HG02642 (cell line): ENCODE measurements around the gene MACROD2.
"Not testable (repeated sequence)": the region's sequence is repeated elsewhere in the genome, so short reads cannot be mapped to it uniquely, and the experiment has no call there.

Source experiments
- ATAC-seq: cut with Tn5 transposase; IDR thresholded peaks from one replicate; pipeline ENCODE4 v1.9.1; 2021; ENCODE audit warnings: mild to moderate bottlenecking; ENCODE audit not compliant: unreplicated experiment, poor library complexity

The MACROD2 gene

DNA sequence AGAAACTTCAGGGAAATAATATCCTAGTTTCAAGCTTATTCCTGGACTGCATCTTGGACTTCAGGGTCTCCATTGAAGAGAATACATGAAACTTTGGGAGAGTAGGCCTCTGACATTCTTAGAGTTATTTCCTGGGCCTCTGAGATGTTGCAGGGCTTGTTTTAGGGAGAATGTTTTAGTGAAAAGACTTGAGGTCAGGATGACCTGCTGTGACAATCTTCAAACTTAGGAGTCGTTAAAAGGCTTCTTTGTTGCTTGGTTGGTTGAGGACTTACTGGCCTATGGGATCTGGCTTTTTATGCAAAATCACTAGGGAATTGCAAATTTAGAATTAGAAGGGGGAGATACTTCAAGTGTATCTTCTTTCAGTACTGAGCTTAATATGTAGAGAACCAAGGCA is 955.3 kb downstream of the MACROD2 start:
- ATAC-seq, result no peak

DNA sequence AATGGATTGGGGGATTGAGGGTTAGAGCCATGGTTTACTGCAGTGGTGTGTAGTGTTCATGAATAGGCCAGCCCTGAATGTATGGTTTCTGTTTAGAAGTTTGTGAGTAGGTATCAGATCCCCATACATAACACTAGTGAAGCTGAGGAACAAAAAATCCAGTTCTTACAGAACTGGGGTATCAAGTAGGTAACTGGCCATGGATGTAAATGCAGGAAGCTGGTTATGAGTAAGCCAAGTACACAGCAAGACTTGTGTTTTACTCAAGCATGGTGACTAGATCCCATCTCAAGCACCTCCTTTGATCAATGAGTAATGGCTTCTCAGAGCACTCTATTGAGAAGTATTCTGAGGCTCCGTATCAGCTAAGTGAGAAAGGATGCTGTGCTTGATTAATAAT is 955.8 kb downstream of the MACROD2 start:
- ATAC-seq, result no peak

DNA sequence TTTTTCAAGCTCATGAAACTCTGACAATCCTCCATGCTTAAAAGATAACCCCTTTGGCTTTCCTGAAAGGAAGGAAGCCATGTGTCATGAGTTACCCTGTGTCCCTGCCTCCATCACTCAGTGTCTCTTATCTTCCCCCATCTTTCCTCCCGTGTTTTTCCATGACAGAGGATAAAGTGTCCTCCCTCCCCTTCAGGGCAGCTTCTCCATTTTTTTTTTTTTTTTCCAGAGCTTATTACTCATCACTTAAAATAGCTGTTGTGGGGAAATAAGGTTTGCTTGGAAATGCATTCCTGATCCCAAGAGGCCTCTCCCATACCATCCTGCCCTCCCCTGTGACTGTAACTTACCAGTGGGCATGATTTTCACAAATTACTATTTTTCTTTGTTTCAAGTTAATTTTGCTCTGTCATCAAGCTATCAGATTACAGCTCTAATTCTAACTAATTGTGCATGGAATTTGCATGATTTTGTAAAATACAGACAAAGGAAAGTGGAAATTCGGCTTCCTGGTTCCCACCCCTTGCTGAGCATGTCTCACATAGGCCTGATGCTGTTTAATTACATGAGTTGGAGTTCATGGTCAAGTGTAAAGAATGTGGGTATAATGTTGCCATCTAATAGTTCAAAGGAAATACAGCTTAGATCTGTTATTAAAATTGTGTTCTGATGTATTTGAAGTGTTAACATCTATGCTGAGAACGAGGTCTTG is 956.5 kb downstream of the MACROD2 start:
- no peak for ATAC-seq

- no peak for ATAC-seq
These were observed 958.4 kb downstream of the MACROD2 start for GRCh38 chr20:14953736-14954135.

DNA sequence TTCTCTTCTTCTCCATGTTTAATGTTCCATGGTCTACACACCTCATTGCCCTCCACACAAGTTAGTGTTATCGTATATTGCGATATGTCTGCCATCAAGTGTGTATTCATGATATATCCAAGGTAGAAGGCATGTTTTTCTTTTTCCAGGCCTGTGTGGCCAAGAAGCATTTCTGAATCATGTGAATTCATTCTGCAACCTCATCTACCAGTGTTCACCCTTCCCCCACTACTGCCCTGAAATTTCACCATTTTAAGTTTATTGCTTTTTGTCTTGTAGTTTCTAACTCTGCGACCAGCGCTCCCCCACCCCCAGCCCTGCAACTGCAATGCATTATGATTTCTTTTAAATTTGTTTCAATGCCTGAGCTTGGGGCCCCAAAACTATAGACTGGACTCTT is 960.1 kb downstream of the MACROD2 start:
- no peak for ATAC-seq

DNA sequence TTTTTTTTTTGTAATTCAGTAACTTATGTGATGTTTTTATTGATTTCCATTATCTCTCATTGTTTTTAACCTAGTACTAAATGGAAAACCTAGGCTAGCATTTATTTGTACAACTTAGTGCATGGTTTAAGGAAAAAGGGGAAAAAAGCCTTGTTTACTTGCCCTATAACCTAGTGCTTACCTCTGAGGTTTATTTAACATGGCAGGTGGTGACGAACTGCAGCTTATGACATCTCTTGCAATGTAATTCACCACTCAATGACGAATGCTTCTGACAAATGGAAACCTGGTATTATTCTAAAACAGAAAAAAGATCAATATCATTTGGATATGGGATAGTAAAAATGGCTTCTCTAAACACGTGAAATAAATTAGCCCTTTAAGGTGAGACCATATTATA is 960.7 kb downstream of the MACROD2 start:
- no peak for ATAC-seq

GRCh38 chr20:14956538-14956937 is 961.2 kb downstream of the MACROD2 start:
- ATAC-seq, result no peak

- ATAC-seq, result no peak
These were observed 962.1 kb downstream of the MACROD2 start for GRCh38 chr20:14957402-14957801.

DNA sequence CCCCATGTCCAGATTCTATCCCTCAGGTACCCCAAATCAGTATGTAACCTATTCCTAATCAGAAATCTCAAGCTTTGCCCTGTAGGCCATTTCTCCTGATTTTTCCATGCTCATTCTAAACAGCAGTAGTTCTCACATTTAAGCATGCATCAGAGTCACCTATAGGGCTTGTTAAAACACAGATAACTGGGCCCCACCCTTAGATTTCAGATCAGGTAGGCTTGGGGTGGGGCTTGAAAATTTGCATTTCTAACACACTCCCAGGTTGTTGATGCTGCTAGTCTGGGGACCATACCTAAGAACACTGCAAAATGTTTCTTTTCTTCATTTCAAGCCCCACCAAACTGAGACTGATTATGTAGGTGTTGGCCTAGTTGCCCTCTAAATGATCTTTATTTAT is 963.3 kb downstream of the MACROD2 start:
- ATAC-seq, result no peak

DNA sequence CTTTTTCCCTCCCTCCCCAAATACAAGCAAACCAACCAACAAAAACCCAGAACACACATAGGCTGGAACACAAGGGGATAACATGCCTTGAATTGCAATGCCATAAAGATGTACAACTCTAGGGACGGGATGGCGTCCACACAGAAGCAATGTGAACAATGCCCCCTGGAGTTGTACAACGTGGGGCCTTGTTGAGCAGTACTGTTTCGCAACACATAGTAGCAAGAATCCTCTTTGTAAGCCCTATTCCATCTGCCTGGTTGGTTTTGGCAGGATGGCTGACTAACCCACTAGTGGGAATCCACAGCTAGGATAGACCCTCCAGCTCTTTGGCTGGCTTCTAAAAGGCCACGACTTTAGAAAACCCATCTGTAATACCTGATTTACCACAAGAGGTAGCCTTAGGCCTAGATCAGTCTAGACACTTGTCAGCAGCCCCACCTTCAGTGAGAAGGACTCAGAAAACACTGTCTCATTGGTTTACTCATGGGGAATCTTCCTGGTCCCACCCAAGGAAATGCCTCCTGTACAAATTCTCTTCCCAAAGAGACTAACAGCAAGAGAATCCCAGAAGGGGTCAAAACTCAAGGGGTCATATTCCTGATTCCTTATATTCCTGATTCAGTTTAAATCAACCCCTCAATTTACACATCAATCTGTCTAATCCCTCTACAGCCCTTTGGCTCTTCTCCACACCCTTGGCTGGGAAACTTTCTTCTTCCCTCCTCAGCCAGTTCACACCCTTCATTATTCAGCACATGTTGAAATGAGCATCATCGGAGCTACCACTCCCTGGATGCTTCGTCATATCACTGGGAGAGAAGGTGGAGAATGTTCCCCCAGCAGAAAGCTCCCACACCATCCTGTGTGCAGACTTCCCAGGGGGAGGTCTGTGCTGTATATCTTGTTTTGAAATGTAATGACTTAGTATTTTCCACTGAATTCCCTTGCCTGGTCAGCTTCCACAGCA is 964.5 kb downstream of the MACROD2 start:
- ATAC-seq, result no peak

- no peak for ATAC-seq
These were observed 965.5 kb downstream of the MACROD2 start for GRCh38 chr20:14960831-14961230.

DNA sequence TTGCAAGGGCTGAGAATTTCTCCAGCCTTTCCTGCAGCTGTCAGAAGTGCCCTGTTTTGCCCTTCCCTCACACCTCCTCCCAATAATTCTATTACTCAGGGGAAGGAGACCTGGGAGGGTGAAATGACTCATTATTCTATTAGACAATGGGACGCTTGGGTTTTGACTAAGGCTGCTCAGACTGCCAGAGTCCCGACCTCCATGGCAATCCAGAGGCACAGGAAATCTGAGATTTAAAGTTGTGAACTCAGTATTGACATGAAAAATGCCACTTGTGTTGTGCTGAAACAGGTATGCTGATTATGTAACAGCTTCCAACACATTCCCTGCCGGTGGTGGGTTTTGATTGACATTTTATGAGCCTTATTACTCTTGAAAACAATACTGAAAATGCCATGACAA is 967.9 kb downstream of the MACROD2 start:
- ATAC-seq, result no peak

GRCh38 chr20:14966203-14966602 is 970.9 kb downstream of the MACROD2 start:
- no peak for ATAC-seq

DNA sequence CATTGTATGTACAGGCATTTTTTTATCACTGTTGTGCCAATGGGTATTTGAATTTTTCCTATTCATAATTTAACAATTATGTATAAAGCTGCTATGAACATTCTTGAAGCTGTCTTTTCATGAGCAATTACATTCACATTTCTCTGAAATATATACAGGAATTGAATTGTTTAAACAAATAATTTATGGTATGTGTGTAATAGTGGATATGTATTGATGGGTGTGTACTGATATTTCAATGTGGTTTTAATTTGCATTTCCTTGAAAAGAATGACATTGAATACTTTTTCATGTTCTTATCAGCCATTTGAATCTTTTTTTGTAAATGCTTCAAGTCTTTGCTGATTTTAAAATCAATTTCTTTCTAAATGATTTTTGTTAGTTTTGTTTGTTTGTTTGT is 971.5 kb downstream of the MACROD2 start:
- ATAC-seq, result no peak

DNA sequence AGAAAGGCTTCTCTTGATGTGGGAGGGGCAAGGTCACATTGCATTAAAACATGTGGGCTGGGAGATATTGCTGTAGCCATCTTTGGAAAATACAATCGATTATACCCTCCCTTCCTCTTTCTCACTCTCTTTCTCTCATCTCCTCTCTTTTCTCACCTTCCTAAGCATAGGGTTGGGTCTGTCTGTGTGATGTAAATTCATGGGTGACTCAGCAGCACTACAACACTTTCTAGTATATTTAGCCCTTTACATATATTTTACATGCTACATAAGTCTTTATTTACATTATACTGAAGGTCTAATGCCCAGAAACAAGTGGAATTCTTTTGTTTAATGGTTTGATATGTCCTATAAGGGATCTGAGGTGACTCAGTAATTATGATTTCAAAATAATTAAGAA is 976.9 kb downstream of the MACROD2 start:
- no peak for ATAC-seq

DNA sequence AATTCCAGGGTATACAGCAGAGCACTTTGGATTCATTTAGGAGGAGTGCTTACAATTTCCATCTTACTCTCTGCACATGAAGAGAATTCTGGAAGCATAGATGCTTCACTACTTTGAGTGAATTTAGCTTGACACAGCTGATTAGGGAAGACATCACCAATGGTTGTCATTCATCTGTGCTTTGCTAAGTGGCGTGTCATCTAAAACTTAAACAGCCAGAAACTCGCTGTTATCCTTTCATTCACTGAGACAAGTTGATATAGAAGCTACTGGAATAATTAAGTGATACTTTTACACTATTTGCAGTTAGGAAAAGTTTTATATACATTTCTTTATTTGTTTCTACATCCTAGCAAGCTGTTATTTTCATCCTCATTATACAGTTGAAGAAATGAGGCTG is 977.4 kb downstream of the MACROD2 start:
- no peak for ATAC-seq

DNA sequence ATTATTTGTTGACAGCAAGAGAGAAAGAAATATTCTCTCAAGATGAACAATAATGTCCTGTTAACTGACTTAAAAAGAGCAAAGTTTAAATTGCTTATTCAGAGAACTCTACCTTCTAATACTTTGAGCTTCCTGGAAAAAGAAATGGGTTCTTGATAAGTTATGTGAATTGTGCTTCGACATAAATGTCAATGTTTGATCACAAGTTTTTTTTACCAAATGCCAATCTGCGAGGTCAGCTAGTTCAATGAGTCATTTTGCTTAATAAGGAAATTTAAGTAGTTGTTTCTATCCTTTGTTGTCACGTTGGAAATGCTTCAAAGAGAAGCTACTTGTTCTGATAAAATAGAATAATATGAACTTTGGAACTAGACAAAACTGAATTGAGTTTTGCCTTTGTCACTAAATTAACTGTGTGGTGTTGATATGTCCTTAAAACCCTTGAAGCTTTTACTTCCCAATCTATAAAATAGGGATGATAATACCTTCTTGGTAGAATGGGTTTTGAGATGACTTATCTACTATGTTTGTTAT is 984.2 kb downstream of the MACROD2 start:
- no peak for ATAC-seq

GRCh38 chr20:14981486-14981885 is 986.2 kb downstream of the MACROD2 start:
- ATAC-seq, result not testable (repeated sequence)

- ATAC-seq, result not testable (repeated sequence)
These were observed 987.0 kb downstream of the MACROD2 start for GRCh38 chr20:14982324-14982723.

DNA sequence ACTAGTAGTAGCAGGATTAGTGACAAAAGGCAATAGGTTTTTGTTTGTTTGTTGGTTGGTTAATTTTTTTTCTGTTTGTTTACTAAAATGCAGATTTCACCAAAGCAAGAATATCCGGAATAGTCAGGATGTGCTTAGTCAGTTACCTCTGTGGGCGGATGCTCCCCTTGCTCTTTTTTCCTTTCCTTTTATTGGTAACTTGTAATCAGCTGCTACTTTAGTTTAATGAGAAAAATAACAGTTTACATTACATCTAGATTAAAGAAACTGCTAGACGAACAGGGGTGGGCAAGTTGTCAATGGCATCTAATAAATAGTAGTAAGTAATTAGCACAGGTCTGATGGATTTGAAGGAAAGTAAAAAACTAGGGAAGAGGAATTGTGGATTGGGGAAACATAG is 989.0 kb downstream of the MACROD2 start:
- no peak for ATAC-seq
